Adrenal gland (tissue), 12 donors: ENCODE measurements around the gene NDUFS3. TPM values are rescaled to one million over a fixed set of nuclear protein-coding genes. Genes with fewer than 3 reads are reported as not detected.
"Not testable (repeated sequence)": the region's sequence is repeated elsewhere in the genome, so short reads cannot be mapped to it uniquely, and the experiment has no call there.

ENCODE experiments used
- DNase-seq, 7 donors: peaks; one replicate each; pipeline ENCODE4 v3.0.0-alpha.2; 2019 to 2020
- H3K27ac ChIP-seq, 5 donors: fragments of 200-600 bp; sonication (generic) in 4 of 5; 1 replicate in 3 of 5; 2 replicates in 2 of 5; pipeline versions ENCODE4 v1.5.1 to v1.8.0; 2016 to 2020; ENCODE audit warnings: mild to moderate bottlenecking in 1 of 5
- H3K27me3 ChIP-seq: fragments of 200-600 bp; 2 replicates; pipeline ENCODE4 v1.8.0; 2021
- H3K36me3 ChIP-seq, 2 donors: fragments of 200-600 bp; replicated peaks in 1 of 2; 1 replicate in 1 of 2; 2 replicates in 1 of 2; pipeline versions ENCODE4 v1.5.1 to v1.8.0; 2018 to 2022
- H3K4me1 ChIP-seq, 2 donors: fragments of 200-600 bp; replicated peaks in 1 of 2; 1 replicate in 1 of 2; 2 replicates in 1 of 2; pipeline versions ENCODE4 v1.5.1 to v1.8.0; 2018 to 2021
- H3K4me3 ChIP-seq, 4 donors: fragments of 200-600 bp; sonication (generic) in 3 of 4; one replicate each; pipeline ENCODE4 v1.5.1; 2016 to 2018
- H3K9me3 ChIP-seq, 3 donors: fragments of 200-600 bp; sonication (generic) in 1 of 3; replicated peaks in 1 of 3; 1 replicate in 2 of 3; 2 replicates in 1 of 3; pipeline versions ENCODE4 v1.5.1 to v1.8.0; 2016 to 2021
- CTCF ChIP-seq, 6 experiments: fragments of 450-650 bp in 4 of 6; fragments of 200-600 bp in 2 of 6; sonication (generic) in 1 of 6; IDR thresholded peaks; 1 replicate in 5 of 6; 2 replicates in 1 of 6; pipeline versions ENCODE4 v1.5.1 to v1.8.0; 2016 to 2021; ENCODE audit warnings: antibody characterized with exemption in 6 of 6, mild to moderate bottlenecking in 2 of 6, moderate library complexity in 1 of 6
- POLR2A ChIP-seq, 2 donors: fragments of 450-650 bp; IDR thresholded peaks; one replicate each; pipeline ENCODE4 v1.6.1; 2017; ENCODE audit warnings: antibody characterized with exemption in 2 of 2, mild to moderate bottlenecking in 2 of 2, moderate library complexity in 1 of 2
- whole genome bisulfite sequencing, 4 donors: extraction: QIAGEN DNeasy Blood & Tissue Kit in 2 of 4; methylation state at CpG; one replicate each; pipeline versions ENCODE4 v1.1.5 to v1.1.7; 2013 to 2017; 5-methylcytosine and 5-hydroxymethylcytosine counted together
- intact Hi-C, 2 donors: fragments of 100-400 bp; cut with DNase I; formaldehyde crosslinking; loops; one replicate each; pipeline versions ENCODE4 v1.14.1 to v1.15.0; 2022 to 2023
- polyA plus RNA-seq, 3 donors: library from polyadenylated mRNA; stranded (reverse); fragments of 200-250 nt in 2 of 3; fragments of 350-450 nt in 1 of 3; fragmentation: Illumina TruSeq in 1 of 3; extraction: RNeasy Lipid Tissue Mini Kit (QIAGEN cat#74804) in 1 of 3; gene quantifications; one replicate each; pipeline ENCODE4 v1.2.3, GENCODE V29; 2013 to 2014
- total RNA-seq, 9 donors: library from RNA; depleted of rRNA in 4 of 9; stranded (reverse); fragments of >200 nt in 4 of 9; fragments of 120-200 nt in 1 of 9; fragmentation: NEBNext Ultra II Directional in 1 of 9; extraction: Animal tissue kit (Norgen Biotek cat#: 25700) in 1 of 9; gene quantifications; one replicate each; pipeline versions ENCODE4 v1.1.0 to v1.2.4, GENCODE V29; 2013 to 2023
- donor health status: healthy with polysubstance abuse.
- donor health status: Bipolar disorder and iron deficiency.
- donor health status: DM: yes; HTN: yes; CAD: no.
- donor health status: DM: no; HTN: no; CAD: no.
- donor health status: DM: no; HTN: no; CAD: no.
- donor health status: DM: yes; HTN: yes; CAD: no.

The NDUFS3 gene
- total and polyA plus RNA-seq, 12 donors, result 95.8 to 385 (median 139) TPM

GRCh38 chr11:47552566-47553405 is 26.1 kb upstream of the NDUFS3 start, which contains the start of gene CELF1:
Gene CELF1, minus strand, starts transcription at chr11:47553132. Its CDS starts 53,609 bp downstream, at chr11:47499523.
- no peaks in the 10 kb centered on the region for H3K36me3 ChIP-seq
- H3K27ac ChIP-seq, result peak within 1 kb of the TSS; percentile 37 to 94 (median 92)
- 0 to 2% (median 1%) methylated on average over 9 to 89 of the region's 89 CpGs for WGBS, 4 donors
- peak in 5 of 6 experiments; percentile 28 to 95 (median 92) for TF ChIP-seq CTCF (IDR thresholded peaks at IDR 0.05)
- peak in 1 of 2 donors; percentile 56 for TF ChIP-seq POLR2A (IDR thresholded peaks at IDR 0.05)
- peak; percentile 90 to 94 (median 92) for DNase-seq
- no peaks in the 10 kb centered on the region for H3K27me3 ChIP-seq
- no peaks in the 10 kb centered on the region for H3K9me3 ChIP-seq
- peaks cover 23 to 41% of the 10 kb centered on the region in 2 donors for H3K4me1 ChIP-seq
- H3K4me3 ChIP-seq, result peak within 1 kb of the TSS; percentile 14 to 99 (median 49)
- intact Hi-C loops, result loop anchor here (5.0 kb wide), 2 partner anchors 75 to 85 kb away; no protein-coding TSS in a partner anchor

- Histone ChIP-seq H3K36me3 (no peaks in the 10 kb centered on the region), H3K4me1 (peaks cover 18 to 35% of the 10 kb centered on the region in 2 donors), H3K27me3 (no peaks in the 10 kb centered on the region), H3K4me3 (peak overlapping the region in 2 of 4 donors; percentile 71 to 99), H3K9me3 (no peaks in the 10 kb centered on the region), H3K27ac (peak overlapping the region in 3 of 5 donors; percentile 92 to 94 (median 93))
- intact Hi-C loops, result loop anchor here (5.0 kb wide), 2 partner anchors 76 to 86 kb away; no protein-coding TSS in a partner anchor
- TF ChIP-seq POLR2A (IDR thresholded peaks at IDR 0.05) (no peak), CTCF (IDR thresholded peaks at IDR 0.05) (peak in 3 of 6 experiments; percentile 3 to 63 (median 43))
- 22 to 30% (median 26%) methylated on average over 8 to 9 of the region's 9 CpGs for WGBS, 4 donors
- DNase-seq, result peak in 1 of 7 donors; percentile 36
Observed at GRCh38 chr11:47553406-47553743, 25.5 kb upstream of the NDUFS3 start.

- intact Hi-C loops, H3K9me3 ChIP-seq, H3K27me3 ChIP-seq, H3K4me3 ChIP-seq, H3K4me1 ChIP-seq, H3K27ac ChIP-seq, H3K36me3 ChIP-seq: not testable (repeated sequence)
- peak in 1 of 7 donors; percentile 24 for DNase-seq
- WGBS, 4 donors, result 93 to 96% (median 95%) methylated on average over 12 of the region's 12 CpGs
Observed at GRCh38 chr11:47557004-47557403, 21.9 kb upstream of the NDUFS3 start.

GRCh38 chr11:47558695-47559094 is 20.2 kb upstream of the NDUFS3 start:
- no peak overlapping the region for H3K4me3 ChIP-seq
- no peaks in the 10 kb centered on the region for H3K9me3 ChIP-seq
- TF ChIP-seq POLR2A (IDR thresholded peaks at IDR 0.05) (no peak), CTCF (IDR thresholded peaks at IDR 0.05) (no peak)
- intact Hi-C loops, result no loop called here
- no peak for DNase-seq
- H3K27me3 ChIP-seq, result no peaks in the 10 kb centered on the region
- 83 to 99% (median 94%) methylated on average over 1 of the region's 1 CpG for WGBS, 4 donors
- no peaks in the 10 kb centered on the region for H3K36me3 ChIP-seq
- no peak overlapping the region for H3K27ac ChIP-seq
- H3K4me1 ChIP-seq, result no peaks in the 10 kb centered on the region
